Measurements from ENCODE around the gene PPRC1.
A peak's percentile ranks its signal among the peaks of the same experiment; 100 is the strongest.

Gene PPRC1

DNA sequence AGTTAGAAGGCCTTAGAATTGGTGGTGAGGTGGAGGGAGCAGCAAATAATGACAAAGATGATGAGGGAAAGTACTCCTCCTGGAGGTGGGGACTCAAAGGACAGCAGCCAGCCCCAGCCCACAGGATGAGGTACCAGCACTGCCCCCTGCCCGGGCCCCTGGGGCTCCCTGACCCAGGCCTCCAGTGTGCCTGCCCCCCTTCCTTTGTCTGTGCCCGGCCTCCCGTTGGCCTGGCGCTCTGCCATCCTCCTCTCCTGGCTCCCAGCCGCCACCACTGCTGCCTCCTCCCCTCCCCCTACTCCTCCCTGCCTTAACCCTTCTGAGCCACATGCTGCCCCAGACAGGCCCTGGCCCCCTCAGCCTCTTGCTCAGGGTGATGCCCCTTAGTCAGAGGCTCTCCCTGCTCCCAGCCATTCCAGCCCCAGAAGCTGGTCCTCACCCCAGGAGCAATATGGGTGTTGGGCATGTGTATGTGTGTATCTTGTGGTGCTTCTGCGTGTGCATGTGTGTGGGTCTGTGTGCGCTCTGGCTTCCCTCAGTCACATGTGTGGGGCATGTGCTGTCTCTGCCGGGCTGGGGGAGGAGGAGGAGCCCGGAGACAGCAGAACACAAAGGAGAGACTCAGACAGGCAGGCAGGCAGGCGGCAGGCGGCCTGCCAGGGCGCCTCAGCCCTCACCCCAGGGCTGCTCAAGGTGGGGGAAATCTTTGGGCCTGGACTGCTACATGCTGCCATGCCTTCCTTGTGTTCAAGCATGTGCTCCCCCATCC, 15.3 kb upstream of the PPRC1 start:
- peak; percentile 70 for DNase-seq

DNA sequence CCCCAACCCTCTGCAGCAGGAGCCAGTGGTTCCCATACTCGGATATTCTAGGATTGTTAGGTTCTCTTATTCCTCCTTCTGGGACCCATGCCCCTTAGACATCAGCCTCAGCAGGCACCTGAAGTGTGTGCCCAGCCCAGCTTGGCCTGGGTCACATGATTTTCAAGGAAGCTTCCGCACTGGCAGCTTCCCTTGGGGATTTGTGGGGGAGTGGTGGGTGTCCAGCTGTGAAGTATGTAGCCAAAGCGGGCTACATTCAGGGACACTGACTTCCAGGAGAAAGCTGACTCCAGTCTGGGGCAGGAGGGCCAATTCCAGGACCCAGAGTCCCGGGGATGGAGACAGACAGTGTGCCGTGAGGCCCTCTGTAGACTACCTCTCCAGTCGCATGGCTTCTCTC, 14.0 kb upstream of the PPRC1 start:
- DNase-seq = no peak

DNA sequence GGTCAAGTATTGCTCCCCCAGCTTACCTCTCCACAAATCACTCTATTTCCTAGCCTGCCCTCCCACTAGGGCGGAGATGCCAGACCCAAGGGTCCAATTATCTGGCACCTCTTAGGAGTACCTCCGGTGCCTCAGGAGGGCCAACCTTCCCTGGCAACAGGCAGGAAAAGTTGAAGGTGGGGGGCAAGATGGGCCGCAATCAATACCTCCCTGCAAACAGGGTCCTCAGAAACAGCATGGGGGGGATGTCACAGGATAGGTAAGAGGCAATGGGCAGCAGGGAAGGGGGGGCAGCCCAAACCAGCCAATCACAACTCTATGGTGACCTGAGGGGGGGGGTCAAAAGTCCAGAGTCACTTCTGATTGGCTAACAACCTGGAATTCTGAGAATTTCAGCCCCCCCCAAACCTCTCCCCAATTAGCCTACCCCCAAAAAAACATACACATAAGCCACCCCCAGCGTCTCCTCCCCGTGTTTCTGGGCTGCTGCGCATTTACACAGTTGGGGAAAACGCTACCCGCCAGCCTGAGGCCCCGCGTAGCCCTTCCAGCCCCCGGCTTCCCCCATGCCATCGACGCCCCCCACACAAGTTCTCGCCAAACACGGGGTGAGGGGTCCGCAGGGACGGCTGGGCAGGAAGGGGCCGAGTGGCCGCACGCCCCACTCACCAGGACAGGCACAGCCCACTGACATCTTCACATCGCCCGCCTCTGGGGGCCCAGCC, 13.3 kb upstream of the PPRC1 start:
- DNase-seq = peak; percentile 34

DNA sequence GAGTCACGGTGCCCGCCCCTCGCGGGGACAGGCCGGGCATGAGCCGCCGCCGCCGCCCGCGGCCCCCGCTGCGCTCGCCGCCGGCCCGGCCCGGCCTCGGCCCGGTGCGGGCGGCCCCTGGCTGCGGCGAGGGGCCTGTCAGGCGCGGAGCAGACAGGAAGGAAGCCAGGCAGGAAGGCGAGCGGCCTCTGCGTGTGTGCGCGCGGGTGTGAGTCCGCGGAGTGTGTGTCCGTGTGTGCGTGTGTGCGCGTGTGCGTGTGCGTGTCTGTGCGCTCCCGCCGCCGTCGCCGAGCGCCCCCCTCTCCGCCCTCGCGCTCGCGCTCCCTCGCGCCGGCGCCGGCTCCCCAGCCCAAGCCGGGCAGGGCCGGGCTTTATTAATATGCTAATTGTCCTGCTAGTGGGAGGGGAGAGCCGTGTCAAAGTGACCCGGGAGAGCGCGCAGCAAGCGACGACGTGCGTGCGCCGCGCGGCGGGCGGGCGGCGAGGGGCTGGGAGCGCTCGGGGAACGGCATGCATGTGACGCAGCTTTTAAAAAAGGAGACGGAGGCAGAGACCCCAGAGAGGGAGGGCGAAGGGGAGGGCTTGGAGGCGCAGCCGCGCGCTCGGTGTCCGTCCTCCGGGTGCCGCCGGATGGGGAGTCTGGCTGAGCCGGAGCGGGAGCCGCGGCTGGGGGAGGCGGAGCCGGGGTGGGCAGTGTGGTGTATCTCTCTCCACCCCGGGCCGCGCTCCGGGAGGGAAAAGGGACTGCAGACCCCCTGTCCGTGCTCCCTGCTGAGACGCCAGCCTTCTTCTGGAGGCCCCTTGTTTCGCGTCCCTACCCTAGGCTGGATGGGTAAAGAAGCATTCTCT, 12.5 kb upstream of the PPRC1 start, which contains the start of gene LDB1:
TSS of gene LDB1 (minus strand) at position 227 of the 849 bp plus-strand sequence. CDS start 258 bp downstream, outside the sequence.
- peak; percentile 73 for DNase-seq

DNA sequence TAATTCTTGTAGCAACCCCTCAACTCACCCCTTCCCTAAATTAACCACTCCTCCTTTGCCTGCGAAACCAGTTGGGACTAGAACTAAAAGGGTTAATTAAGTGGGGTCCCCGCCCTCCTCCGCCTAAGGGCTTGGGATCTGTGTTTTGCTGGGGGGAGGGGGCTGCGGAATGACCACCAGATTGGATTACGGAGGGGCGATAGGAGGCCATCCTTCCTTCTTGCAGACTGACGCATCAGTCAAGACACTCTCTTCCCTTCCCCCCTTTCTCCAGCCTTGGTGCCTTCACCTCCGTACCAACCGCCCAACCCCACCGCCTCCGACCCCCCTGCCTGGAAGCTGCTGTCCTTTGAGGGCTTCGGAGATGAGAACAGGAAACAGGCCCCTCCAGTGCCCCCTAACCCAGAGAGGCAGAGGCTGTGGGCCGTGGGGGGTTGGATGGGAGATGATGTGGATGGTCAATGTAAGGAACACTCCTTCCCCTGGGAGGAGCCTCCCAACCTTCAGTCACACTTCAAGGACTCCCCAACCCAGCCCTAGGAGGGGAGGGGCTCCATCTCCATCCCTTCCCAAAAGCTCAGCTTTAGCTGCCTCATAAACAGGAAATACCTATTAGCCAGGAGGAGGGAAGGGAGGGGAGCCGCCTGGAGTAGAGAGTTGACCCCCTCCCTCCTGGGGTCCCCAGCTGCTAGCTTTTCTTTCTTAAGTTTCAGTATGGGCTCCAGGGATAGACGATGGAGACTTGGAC, 11.7 kb upstream of the PPRC1 start:
- peak; percentile 60 for DNase-seq

DNA sequence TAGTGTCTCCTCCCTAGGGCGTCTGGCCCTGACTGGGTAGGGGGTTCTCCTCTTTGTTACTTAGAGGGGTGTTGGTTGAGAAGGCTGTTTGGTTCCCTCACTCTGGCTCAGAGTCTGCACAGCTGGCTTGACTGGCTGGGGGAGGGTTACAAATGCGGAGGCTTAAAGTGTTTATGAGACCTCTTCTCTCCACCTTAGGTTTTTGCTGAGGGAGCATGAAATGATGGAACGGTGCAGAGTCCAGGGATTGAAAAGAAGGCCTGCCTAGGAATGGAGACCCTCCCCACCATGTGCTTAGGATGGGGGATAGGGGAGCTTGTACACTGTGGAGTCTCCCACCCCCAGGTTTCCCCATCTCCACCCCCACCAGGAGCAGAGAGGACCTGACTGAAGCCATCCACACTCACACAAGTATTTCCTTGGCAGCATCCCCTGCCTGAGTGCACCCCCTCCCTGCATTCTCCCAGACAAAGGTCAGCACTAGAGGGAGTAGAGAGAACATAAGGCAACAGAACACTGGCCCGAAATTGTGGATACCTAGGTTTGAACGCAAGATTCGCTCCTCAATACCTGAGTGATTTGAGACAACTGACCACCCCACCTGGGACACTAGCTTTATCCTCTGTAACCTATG, 11.0 kb upstream of the PPRC1 start:
- no peak for DNase-seq

DNA sequence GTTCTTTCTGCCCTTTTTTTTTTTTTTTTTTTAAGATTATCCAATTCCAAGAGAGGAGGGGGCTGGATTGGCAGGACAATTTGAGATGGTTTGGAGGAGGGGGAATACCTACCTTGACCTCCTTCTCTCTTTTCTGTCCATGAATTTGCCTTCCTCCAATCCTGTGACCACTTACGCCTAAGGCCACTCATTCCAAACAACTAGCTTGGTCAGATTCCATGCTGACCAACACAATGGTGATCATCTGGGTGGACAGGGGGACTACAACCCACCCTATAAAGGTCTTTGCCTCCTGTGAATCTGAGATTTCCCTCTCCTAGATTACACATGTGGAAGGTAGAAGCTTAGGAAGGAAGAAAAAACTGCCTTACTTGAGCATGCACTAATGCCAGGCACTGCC, 10.4 kb upstream of the PPRC1 start:
- DNase-seq = no peak

DNA sequence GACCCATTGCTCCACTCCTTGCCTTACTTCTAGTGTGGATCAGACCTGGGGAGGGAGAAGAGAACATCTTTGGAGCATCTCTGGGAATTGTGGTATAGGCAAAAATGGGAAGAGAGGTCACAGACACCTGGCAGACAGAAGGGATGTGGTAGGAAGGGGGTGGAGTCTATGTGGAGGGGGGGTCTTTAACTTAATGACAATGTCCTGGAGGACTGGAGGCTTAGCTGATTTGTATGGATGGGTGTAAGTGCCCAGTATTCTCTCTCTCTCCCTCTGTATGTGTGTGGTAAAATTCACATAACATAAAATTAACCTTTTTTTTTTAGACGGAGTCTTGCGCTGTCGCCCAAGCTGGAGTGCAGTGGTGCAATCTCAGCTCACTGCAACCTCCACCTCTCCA, 9.6 kb upstream of the PPRC1 start:
- no peak for DNase-seq

DNA sequence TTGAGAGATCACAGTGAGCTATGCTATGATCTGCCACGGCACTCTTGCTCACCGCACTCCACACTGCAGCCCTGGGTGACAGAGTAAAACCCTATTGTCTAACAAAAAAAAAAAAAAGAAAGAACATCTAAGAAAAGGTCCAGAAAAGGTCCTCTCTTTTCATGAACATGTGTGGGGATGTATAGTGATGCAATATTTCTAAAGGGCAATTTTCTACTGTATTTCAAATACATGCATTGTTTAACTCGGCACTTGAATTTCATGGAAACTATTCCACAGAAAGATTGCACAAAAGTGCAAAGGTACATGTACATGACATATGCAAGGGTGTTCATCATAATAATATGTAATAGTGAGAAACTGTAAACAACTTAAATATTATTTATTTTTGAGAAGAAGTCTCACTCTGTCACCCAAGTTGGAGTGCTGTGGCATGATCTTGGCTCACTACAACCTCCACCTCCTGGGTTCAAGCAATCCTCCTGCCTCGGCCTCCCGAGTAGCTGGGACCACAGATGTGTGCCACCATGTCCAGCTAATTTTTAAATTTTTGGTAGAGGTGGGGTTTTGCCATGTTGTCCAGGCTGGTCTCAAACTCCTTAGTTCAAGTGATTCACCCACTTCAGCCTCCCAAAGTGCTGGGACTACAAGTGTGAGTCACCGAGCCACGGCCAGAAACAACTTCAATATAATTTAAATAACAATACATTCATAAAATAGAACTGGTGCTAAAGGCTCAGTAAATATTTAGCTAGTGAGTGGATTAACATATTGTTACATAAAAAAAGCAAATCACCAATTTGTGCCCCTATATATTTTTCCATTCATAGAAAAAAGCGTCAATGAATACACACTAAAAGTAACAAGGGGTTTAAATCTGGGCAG, 1.3 kb upstream of the PPRC1 start:
- DNase-seq = no peak

DNA sequence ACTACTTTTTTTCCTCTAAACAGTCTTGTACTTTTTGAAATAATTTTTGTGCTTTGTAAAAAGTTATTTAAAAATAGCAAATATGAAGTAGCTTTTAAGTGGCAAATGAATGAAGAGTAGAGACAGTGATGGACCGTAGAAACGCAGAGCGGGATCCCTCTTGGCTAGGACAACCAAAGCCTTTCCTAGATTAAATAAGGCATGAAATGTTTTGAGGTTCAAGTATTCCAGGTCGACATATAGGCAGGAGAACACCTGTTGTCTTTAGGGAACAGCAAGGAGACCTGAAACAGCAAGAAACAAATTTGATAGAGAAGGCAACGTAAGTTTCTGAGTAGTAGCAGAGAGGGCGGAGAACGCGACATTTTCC, 662 bp upstream of the PPRC1 start:
- DNase-seq = no peak

DNA sequence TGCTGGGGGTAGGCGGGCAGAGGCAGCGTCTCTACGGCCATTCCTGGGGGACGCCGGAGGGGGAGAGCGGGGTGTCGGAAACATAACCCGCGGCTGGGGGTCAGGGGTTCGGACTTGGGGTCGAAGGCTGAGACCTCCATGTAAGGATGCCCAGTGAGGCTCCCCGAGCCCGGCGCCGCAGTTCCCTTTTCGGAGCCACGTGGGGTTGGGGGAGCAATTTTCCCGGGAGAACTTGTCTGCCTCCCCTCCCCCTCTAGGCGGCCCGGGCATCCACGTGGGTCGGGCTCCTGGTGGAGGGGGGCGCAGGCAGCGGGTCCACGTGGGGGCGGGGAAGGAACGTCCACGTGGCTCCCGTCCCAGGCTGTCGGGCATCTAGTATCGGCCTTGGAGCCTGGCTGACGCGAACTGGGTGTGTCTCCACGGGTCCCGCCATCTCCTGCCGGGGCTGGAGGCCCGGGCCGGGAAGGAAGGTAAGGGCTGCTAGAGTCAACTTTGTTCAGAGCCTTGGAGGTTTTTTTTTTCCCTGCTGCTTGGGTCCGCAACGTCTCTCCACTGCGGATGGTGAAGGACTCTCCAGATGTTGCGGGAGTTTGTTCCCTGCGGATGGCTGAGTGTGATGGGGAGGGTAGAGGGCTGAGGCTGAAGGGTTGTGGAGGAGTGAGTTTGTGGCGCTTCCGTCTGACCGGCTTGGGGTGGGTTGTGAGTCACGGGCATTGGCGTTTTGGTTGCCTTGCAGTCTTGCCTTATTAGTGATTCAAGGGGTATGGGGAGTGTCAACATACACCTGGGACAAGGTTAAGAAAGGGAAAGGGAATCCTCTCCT, 744 bp downstream of the PPRC1 start:
- DNase-seq = peak; percentile 31

DNA sequence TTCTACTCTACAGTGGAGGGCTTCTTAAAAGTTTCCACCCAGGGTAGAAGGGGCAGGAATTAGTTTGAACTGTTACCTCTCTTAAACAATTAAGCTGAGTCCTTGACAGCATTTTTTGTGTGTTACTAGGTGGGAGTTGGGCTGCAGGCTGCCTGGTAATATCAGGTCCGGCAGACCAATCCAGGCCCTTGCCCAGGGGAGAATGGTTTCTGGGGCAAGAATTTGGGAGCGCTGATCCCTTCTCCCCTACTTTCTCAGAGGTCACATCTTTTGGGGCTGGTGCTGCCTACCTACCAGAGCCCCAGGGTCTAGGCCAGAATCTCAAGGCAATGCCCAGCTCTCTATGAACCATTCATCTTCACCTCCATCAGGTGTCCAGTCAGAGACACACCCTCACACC, 1.6 kb downstream of the PPRC1 start:
- DNase-seq = no peak

DNA sequence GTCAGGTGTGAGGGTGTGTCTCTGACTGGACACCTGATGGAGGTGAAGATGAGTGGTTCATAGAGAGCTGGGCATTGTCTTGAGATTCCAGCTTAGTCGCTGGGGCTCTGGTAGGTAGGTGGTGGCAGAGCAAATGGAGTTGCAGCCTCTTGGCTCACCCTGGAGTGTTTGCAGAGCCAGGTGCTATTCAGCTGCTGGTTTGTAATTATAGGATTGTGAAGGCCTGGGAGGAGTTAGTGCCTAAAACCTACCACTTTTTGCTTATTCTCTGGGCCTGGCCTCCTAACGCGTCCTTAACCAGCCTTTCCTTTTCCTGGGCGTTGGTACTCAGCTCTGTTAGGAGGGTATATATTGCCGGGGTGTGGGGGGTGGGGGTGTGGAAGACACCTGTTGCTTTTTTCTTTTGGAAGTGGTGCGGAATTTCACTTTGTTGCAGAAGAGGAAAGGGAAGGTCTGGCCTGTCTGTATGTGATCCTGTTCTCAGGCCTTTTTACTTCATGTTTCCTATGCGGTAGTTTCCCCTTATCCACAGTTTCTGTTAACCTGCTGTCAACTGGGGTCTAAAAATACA, 3.2 kb downstream of the PPRC1 start:
- DNase-seq = no peak

DNA sequence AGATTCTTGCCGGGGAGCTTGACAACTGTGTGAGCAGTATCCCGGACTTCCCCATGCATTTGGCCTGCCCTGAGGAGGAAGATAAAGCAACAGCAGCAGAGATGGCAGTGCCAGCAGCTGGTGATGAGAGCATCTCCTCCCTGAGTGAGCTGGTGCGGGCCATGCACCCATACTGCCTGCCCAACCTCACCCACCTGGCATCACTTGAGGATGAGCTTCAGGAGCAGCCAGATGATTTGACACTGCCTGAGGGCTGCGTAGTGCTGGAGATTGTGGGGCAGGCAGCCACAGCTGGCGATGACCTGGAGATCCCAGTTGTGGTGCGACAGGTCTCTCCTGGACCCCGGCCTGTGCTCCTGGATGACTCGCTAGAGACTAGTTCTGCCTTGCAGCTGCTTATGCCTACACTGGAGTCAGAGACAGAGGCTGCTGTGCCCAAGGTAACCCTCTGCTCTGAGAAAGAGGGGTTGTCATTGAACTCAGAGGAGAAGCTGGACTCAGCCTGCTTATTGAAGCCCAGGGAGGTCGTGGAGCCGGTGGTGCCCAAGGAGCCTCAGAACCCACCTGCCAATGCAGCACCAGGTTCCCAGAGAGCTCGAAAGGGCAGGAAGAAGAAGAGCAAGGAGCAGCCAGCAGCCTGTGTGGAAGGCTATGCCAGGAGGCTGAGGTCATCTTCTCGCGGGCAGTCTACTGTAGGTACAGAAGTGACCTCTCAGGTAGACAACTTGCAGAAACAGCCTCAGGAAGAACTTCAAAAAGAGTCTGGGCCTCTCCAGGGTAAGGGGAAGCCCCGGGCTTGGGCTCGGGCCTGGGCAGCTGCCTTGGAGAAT, 6.7 kb downstream of the PPRC1 start:
- DNase-seq = no peak

DNA sequence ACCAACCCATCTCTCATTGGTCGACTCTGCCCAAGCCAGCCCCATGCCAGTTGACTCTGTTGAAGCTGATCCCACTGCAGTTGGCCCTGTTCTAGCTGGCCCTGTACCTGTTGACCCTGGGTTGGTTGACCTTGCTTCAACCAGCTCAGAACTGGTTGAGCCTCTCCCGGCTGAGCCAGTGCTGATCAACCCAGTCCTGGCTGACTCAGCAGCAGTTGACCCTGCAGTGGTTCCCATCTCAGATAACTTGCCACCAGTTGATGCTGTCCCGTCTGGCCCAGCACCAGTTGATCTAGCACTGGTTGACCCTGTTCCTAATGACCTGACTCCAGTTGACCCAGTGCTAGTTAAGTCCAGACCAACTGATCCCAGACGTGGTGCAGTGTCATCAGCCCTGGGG, 7.4 kb downstream of the PPRC1 start:
- DNase-seq = no peak

DNA sequence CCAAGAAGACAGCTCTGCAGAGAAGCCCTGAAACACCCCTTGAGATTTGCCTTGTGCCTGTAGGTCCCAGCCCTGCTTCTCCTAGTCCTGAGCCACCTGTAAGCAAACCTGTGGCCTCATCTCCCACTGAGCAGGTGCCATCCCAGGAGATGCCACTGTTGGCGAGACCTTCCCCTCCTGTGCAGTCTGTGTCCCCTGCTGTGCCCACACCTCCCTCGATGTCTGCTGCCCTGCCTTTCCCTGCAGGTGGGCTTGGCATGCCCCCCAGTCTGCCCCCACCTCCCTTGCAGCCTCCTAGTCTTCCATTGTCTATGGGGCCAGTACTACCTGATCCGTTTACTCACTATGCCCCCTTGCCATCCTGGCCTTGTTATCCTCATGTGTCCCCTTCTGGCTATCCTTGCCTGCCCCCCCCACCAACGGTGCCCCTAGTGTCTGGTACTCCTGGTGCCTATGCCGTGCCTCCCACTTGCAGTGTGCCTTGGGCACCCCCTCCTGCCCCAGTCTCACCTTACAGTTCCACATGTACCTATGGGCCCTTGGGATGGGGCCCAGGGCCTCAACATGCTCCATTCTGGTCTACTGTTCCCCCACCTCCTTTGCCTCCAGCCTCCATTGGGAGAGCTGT, 8.2 kb downstream of the PPRC1 start:
- DNase-seq = no peak

DNA sequence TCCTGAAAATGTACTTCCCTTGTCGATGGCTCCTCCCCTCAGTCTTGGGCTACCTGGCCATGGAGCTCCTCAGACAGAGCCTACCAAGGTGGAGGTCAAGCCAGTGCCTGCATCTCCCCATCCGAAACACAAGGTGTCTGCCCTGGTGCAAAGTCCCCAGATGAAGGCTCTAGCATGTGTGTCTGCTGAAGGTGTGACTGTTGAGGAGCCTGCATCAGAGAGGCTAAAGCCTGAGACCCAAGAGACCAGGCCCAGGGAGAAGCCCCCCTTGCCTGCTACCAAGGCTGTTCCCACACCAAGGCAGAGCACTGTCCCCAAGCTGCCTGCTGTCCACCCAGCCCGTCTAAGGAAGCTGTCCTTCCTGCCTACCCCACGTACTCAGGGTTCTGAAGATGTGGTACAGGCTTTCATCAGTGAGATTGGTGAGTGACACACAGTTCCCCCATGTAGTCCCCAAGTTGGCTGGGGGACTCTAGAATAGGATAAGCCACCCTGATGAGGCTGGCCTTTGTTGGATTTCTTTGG, 8.8 kb downstream of the PPRC1 start:
- no peak for DNase-seq

DNA sequence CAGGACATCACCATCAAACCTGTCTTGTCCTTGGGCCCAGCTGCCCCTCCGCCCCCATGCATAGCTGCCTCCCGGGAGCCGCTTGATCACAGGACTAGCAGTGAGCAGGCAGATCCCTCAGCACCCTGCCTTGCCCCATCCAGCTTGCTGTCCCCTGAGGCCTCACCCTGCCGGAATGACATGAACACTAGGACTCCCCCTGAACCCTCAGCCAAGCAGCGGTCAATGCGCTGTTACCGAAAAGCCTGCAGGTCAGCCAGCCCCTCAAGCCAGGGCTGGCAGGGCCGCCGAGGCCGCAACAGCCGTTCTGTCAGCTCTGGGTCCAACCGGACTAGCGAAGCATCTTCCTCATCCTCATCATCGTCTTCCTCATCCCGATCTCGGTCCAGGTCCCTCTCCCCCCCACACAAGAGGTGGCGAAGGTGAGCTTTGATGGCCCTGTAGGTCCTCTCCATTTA, 14.2 kb downstream of the PPRC1 start:
- no peak for DNase-seq
